Activated CD8-positive, alpha-beta memory T cell treated with anti-CD3 and anti-CD28 coated beads for 36 hours (primary cell): ENCODE measurements around the gene RAB27B. TPM values are rescaled to one million over a fixed set of nuclear protein-coding genes. Genes with fewer than 3 reads are reported as not detected.
"Not testable (repeated sequence)": the region's sequence is repeated elsewhere in the genome, so short reads cannot be mapped to it uniquely, and the experiment has no call there.

Experiments used
- CTCF ChIA-PET: fragments of 350-600 bp; sonication (Branson Sonifier 250); formaldehyde crosslinking; loops from one replicate; lab custom pipeline; 2021; ENCODE audit warnings: antibody characterized with exemption; lab: Charles Lee
- POLR2A ChIA-PET: fragments of 350-600 bp; sonication (Branson Sonifier 250); formaldehyde crosslinking; loops from one replicate; lab custom pipeline; 2021; ENCODE audit warnings: antibody characterized with exemption; lab: Charles Lee
- total RNA-seq, 2 experiments: library from RNA; stranded (reverse); gene quantifications; one replicate each; pipeline ENCODE4 v1.2.3, GENCODE V29; 2021

RAB27B gene
- under 1 TPM; 0.19 to 0.42 TPM for total RNA-seq

- ChIA-PET POLR2A (no interaction called here), CTCF (interaction anchor here (1.0 kb wide), 1 partner anchor 17 kb away, joined by 4 read pairs; no protein-coding TSS in a partner anchor)
These were observed at the start of gene RAB27B for GRCh38 chr18:54828281-54828881. Gene RAB27B (plus strand): TSS chr18:54828477. CDS start chr18:54877586, 49,109 bp downstream.

GRCh38 chr18:54780285-54780861 lies 47.9 kb upstream of the RAB27B start:
- CTCF ChIA-PET = no interaction called here

DNA sequence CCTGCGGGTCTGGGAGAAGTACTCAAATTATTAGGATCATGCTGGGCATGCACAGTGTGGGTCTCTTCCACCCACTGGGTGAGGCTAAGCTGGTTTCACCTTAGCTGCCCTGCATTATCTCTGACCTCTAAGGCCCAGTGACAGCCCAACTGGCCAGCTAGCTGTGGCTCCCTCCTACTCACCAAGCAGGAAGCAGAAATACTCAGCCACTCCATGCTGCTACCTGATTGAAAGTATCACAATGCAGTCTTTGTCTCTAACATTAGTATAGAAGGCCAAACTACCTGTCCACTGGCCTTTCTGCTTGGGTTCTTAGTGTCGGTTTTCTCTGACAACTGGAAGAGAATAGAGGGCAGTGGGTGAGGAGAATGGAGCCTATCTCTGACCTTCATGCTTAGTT lies 47.3 kb upstream of the RAB27B start:
- POLR2A ChIA-PET = no interaction called here
- CTCF ChIA-PET = no interaction called here

More at GRCh38 chr18:54780285-54780861, 47.9 kb upstream of the RAB27B start:
- POLR2A ChIA-PET = no interaction called here

- ChIA-PET POLR2A (no interaction called here), CTCF (no interaction called here)
These were observed 45.1 kb upstream of the RAB27B start for GRCh38 chr18:54783139-54783538.

DNA sequence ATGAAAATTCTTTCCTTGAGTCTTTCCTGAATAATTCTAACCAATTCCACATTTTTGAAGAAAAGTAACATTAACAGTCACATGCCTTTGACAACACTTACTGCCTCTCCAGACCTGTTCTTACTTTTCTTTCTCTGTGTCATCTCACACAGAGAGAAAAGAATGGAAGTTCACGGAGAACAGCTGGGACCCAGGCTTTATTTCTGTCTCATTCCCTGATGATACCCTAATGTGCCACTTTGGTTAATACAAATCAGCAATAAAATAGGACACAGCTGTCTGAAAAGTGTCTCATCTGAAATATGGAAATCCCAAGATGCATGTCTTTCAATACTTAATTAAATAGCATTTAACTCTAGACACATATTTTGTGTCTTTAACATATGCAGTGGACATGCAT lies 42.1 kb upstream of the RAB27B start:
- CTCF ChIA-PET = no interaction called here
- POLR2A ChIA-PET = no interaction called here

GRCh38 chr18:54787121-54787520 lies 41.2 kb upstream of the RAB27B start:
- CTCF ChIA-PET = interaction anchor here (0.6 kb wide), 2 partner anchors 35 to 832 kb away, joined by 3 read pairs; no protein-coding TSS in a partner anchor
- POLR2A ChIA-PET = no interaction called here

DNA sequence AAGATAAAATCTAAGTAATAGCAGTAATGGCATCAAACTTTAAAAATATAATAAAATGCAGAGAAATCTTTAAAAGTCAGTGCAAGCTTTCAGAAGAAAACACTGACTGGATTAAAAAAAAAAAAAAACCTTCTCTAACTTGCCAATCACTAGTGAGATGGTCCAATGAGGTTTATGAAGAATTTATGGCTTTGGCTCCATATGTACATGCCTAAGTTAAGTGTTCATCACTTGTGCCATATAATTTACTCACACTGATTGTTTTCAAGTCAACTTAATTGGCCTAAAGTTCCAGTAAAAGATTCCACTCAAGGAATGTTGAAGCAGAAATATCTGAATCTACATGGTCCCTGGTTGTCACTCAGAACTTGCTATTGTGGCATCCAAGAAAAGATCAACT lies 40.7 kb upstream of the RAB27B start:
- ChIA-PET CTCF (interaction anchor here (0.6 kb wide), 2 partner anchors 36 to 832 kb away, joined by 3 read pairs; no protein-coding TSS in a partner anchor), POLR2A (no interaction called here)

GRCh38 chr18:54790109-54790508 lies 38.2 kb upstream of the RAB27B start:
- POLR2A ChIA-PET = no interaction called here

DNA sequence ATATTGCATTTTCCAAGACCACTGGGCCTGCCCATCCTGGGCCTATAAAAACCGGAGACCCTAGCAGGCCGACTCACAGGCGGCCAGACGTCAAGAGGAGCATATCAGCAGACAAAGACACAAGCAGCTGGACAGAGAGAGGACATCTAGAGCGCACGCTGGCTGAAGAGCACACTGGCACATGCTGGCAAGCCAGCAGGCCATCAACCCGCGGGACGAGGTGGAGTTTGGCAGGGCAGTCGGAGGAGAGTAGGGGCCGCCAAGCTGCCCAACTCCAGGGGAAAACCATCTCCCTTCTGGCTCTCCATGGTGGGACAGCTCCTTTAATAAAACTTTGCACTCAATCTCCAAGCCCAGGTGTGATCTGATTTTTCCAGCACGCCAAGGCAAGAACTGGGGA lies 36.6 kb upstream of the RAB27B start:
- ChIA-PET CTCF (no interaction called here), POLR2A (no interaction called here)

More at GRCh38 chr18:54790109-54790508, 38.2 kb upstream of the RAB27B start:
- CTCF ChIA-PET = no interaction called here

DNA sequence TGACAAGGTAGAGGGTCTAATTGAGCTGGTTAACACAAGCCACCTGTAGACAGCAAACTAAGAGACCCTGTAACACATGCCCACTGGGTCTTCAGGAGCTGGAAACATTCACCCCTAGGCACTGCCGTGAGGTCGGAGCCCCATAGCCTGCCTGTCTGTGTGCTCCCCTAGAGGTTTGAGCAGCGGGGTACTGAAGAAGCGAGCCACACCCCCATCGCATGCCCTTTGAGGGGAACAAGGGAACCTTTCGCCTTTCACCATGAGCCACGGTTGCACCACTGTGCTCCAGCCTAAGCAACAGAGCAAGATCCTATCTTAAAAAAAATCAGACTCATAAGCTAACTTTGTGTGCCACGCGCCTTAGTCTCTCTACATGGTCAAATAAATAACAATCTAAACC lies 36.2 kb upstream of the RAB27B start:
- ChIA-PET POLR2A (no interaction called here), CTCF (no interaction called here)

- POLR2A ChIA-PET = no interaction called here
- CTCF ChIA-PET = no interaction called here
These were observed 33.5 kb upstream of the RAB27B start for GRCh38 chr18:54794823-54795222.

DNA sequence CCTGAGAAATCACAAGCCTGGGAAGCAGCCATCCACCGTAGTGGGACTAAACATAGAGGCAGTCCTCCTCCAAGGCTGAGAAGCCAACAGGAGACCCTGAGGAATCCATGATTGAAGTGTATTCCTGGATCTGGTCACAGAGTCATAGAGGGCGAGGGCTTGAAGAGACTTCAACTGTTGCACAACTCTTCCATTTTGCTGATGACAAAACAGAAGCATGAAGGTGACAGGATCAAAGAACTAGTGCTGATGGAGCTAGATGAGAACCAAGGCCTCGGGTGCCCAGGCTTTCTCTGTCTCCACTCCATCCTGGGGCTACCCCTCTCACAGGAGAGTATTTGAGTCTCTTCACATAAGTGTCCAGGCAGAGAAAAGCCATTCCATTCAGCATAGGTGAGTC lies 30.1 kb upstream of the RAB27B start:
- CTCF ChIA-PET = no interaction called here

DNA sequence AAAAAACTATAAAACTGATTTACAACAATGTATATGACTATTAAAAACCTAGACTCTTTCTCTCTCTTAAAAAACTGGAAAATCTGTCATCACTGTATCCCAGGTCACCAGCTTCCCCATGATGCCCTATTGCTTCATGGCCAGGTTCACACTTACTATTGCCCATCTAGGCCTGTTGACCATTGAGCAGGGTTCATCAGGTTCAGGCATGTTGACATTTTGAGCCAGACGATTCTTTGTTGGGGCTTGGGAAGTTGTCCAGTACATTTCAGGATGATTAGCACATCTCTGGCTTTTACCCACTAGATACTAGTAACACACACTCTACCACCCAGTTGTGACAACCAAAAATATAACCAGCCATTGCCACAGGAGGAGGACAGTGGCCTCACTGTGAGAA lies 26.9 kb upstream of the RAB27B start:
- POLR2A ChIA-PET = no interaction called here
- CTCF ChIA-PET = no interaction called here

More for the DNA sequence above, 30.1 kb upstream of the RAB27B start:
- POLR2A ChIA-PET = no interaction called here

DNA sequence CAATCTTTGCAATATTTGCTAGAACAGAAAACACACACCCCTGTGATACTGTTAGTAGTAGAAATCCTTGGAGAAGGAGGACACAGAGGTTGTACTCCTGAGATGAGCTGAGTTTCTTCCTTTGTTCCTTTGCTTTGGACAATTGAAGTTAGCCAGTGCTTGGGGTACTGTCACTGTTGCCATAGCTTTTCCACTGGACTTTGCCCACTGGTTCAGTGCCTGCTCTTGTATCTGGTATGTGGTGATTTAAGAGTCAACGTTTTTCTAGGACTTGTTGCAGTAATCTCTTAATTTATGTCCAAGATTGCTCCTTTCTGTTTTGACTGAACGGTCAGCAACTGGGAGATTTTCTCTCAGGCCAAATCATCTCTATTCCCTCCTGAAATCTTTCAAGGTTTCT lies 26.1 kb upstream of the RAB27B start:
- ChIA-PET CTCF (no interaction called here), POLR2A (no interaction called here)

- ChIA-PET CTCF (no interaction called here), POLR2A (no interaction called here)
These were observed 25.4 kb upstream of the RAB27B start for GRCh38 chr18:54802686-54803395.

- POLR2A ChIA-PET = no interaction called here
- CTCF ChIA-PET = no interaction called here
These were observed 22.5 kb upstream of the RAB27B start for GRCh38 chr18:54805571-54806334.

GRCh38 chr18:54806526-54806925 lies 21.8 kb upstream of the RAB27B start:
- ChIA-PET CTCF (no interaction called here), POLR2A (no interaction called here)

- CTCF ChIA-PET = no interaction called here
- POLR2A ChIA-PET = no interaction called here
These were observed 21.0 kb upstream of the RAB27B start for GRCh38 chr18:54807303-54807702.

- POLR2A ChIA-PET, CTCF ChIA-PET: not testable (repeated sequence)
These were observed 17.6 kb upstream of the RAB27B start for GRCh38 chr18:54810662-54811061.

DNA sequence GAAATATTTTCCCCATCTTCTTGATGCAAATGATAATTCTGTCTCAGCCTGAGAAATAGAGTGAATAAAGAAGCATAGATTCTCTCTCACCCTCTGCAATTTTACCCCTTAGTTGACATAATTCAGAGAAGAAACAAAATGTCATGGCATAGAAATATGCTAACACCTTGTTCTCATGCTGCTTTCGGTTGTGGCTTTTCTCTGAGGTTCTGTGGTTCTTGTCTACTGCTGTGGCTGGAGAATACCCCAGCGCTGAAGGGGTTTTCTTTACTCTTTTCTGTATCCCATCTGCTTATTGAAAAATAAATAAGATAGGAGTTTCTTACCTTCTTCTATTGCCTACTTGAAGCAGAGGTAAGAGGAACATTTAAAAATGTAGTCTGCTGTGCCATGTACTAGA lies 15.4 kb upstream of the RAB27B start:
- CTCF ChIA-PET = no interaction called here
- POLR2A ChIA-PET = no interaction called here
